GM19395 (cell line): ENCODE data around the gene ZNF177.

Source experiments
- ATAC-seq: cut with Tn5 transposase; IDR thresholded peaks from one replicate; pipeline ENCODE4 v1.9.1; 2021; ENCODE audit warnings: mild to moderate bottlenecking, moderate library complexity; ENCODE audit not compliant: unreplicated experiment

ZNF177 gene

GRCh38 chr19:9413240-9413954 is 50.6 kb downstream of the ZNF177 start:
- no peak for ATAC-seq

DNA sequence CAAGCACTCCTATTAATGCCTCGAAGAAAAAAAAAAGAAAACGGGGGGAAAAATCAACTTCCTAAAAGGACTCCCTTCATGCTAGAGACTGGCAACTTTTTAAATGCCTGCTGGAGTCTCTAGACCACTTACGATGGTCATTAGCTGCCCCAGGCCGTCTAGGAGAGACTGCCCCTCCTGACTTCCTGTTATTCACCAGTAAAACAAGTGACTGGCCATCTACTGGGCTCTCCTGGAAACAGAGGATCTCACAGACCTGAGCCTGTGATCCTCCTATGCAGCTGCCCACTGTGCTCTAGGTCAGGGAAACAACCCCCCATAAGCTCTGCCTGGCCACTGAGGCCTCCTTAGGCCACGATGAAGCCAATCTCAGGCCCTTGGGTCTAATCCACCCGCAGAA is 65.1 kb downstream of the ZNF177 start:
- ATAC-seq = no peak

DNA sequence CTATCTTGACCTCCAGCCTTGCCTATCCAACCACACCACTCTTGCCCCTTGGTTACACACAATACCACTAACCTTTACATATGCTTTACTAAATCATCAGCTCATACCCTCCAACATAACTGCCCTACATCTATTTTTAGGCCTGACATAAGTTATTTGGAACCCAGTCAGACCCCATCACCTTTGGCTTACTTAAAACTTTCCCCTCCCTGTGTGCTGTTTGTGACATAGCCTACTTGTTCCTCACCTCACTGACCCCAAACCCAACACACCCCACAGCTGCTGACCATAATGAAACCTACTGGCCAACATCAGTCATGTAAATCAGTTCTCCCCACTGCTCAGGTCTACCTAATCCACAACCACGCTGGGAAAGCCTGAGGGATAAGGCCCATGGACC is 67.6 kb downstream of the ZNF177 start:
- no peak for ATAC-seq

- ATAC-seq = no peak
Observed at GRCh38 chr19:9431475-9431874, 68.7 kb downstream of the ZNF177 start.
